CD8-positive, alpha-beta memory T cell (primary cell): ENCODE measurements around the gene VDR. TPM values are rescaled to one million over a fixed set of nuclear protein-coding genes. Genes with fewer than 3 reads are reported as not detected.
A peak's percentile ranks its signal among the peaks of the same experiment; 100 is the strongest.

Experiments
- CTCF ChIA-PET: fragments of 350-600 bp; sonication (Branson Sonifier 250); formaldehyde crosslinking; loops from one replicate; lab custom pipeline; 2021; ENCODE audit warnings: antibody characterized with exemption; lab: Charles Lee
- POLR2A ChIA-PET: fragments of 350-600 bp; sonication (Branson Sonifier 250); formaldehyde crosslinking; loops from one replicate; lab custom pipeline; 2021; ENCODE audit warnings: antibody characterized with exemption; lab: Charles Lee
- DNase-seq, 5 donors: peaks; one replicate each; pipeline versions ENCODE4 v3.0.0 to v3.0.0-alpha.2; 2020 to 2022; ENCODE audit warnings: mixed read lengths in 1 of 5
- H3K27ac ChIP-seq: one replicate; pipeline ENCODE4 v1.7.0; 2013; ENCODE audit warnings: low read depth, mild to moderate bottlenecking, low read length, moderate library complexity
- H3K27me3 ChIP-seq: 2 replicates; pipeline ENCODE4 v1.7.0; 2013; ENCODE audit warnings: low read length, mild to moderate bottlenecking; ENCODE audit not compliant: insufficient read depth, poor library complexity, severe bottlenecking
- H3K36me3 ChIP-seq: 2 replicates; pipeline ENCODE4 v1.7.0; 2013; ENCODE audit warnings: mild to moderate bottlenecking, low read length, moderate library complexity; ENCODE audit not compliant: insufficient read depth
- H3K4me1 ChIP-seq: 2 replicates; pipeline ENCODE4 v1.7.0; 2013; ENCODE audit warnings: mild to moderate bottlenecking, low read length, moderate library complexity; ENCODE audit not compliant: insufficient read depth
- H3K4me3 ChIP-seq: 2 replicates; pipeline ENCODE4 v1.7.0; 2013; ENCODE audit warnings: mild to moderate bottlenecking, low read length
- H3K9me3 ChIP-seq: 2 replicates; pipeline ENCODE4 v1.7.0; 2013; ENCODE audit warnings: mild to moderate bottlenecking, low read length
- H3K27ac Mint-ChIP-seq, 8 donors: one replicate each; pipeline ENCODE4 v1.8.0; 2020 to 2021; ENCODE audit warnings: mixed read lengths in 8 of 8, mild to moderate bottlenecking in 6 of 8, inconsistent platforms in 3 of 8, moderate library complexity in 3 of 8
- H3K27me3 Mint-ChIP-seq, 2 donors: one replicate each; pipeline ENCODE4 v1.8.0; 2020 to 2021; ENCODE audit warnings: mixed read lengths in 2 of 2, mild to moderate bottlenecking in 1 of 2, moderate library complexity in 1 of 2
- H3K36me3 Mint-ChIP-seq, 3 donors: one replicate each; pipeline ENCODE4 v1.8.0; 2020 to 2021; ENCODE audit warnings: mixed read lengths in 3 of 3, inconsistent platforms in 1 of 3, mild to moderate bottlenecking in 1 of 3
- H3K4me1 Mint-ChIP-seq, 3 donors: one replicate each; pipeline ENCODE4 v1.8.0; 2020 to 2021; ENCODE audit warnings: mixed read lengths in 3 of 3, inconsistent platforms in 1 of 3, mild to moderate bottlenecking in 1 of 3
- H3K4me3 Mint-ChIP-seq, 7 donors: one replicate each; pipeline ENCODE4 v1.8.0; 2020 to 2021; ENCODE audit warnings: mixed read lengths in 7 of 7, mild to moderate bottlenecking in 6 of 7, moderate library complexity in 4 of 7, inconsistent platforms in 2 of 7
- H3K9me3 Mint-ChIP-seq, 5 donors: one replicate each; pipeline ENCODE4 v1.8.0; 2020 to 2022; ENCODE audit warnings: mixed read lengths in 5 of 5, mild to moderate bottlenecking in 3 of 5, moderate library complexity in 2 of 5, inconsistent platforms in 1 of 5
- polyA plus RNA-seq: library from polyadenylated mRNA; unstranded; fragments of 300-500 nt; fragmentation: Illumina TruSeq; gene quantifications from one replicate; pipeline ENCODE4 v1.2.3, GENCODE V29; 2021
- total RNA-seq, 2 experiments: library from RNA; stranded (reverse); gene quantifications; one replicate each; pipeline ENCODE4 v1.2.3, GENCODE V29; 2021

VDR gene
- total and polyA plus RNA-seq, 3 experiments from 2014 or later = 0.54 to 83.4 (median 79.6) TPM

GRCh38 chr12:47903927-47904712 lies 674 bp downstream of the VDR start:
- no peaks in the 10 kb centered on the region for H3K36me3 ChIP-seq
- no peaks in the 10 kb centered on the region for H3K9me3 Mint-ChIP-seq
- peaks cover 54% of the 10 kb centered on the region for H3K4me1 ChIP-seq
- H3K4me1 Mint-ChIP-seq = peaks cover 37 to 60% (median 38%) of the 10 kb centered on the region in 3 donors
- peaks cover 0 to 5% of the 10 kb centered on the region in 2 donors for H3K27me3 Mint-ChIP-seq
- peak overlapping the region in 6 of 8 donors; percentile 9 to 88 (median 33) for H3K27ac Mint-ChIP-seq
- H3K9me3 ChIP-seq = no peaks in the 10 kb centered on the region
- H3K4me3 Mint-ChIP-seq = peak overlapping the region; percentile 82 to 95 (median 87)
- ChIA-PET POLR2A (interaction anchor here (1.0 kb wide), 1 partner anchor 10 kb away, joined by 4 read pairs; no protein-coding TSS in a partner anchor), CTCF (interaction anchor here (1.2 to 1.9 kb wide), 9 partner anchors 8 to 132 kb away, joined by 3 to 9 read pairs (median 5); partner anchors contain the start of genes SLC48A1 and TMEM106C)
- H3K27ac ChIP-seq = no peak overlapping the region
- H3K36me3 Mint-ChIP-seq = no peaks in the 10 kb centered on the region
- H3K4me3 ChIP-seq = peak overlapping the region; percentile 74
- no peaks in the 10 kb centered on the region for H3K27me3 ChIP-seq
- DNase-seq = peak in 4 of 5 donors; percentile 19 to 72 (median 38)

- H3K4me1 ChIP-seq = peaks cover 54% of the 10 kb centered on the region
- H3K27ac ChIP-seq = no peak overlapping the region
- H3K9me3 ChIP-seq = no peaks in the 10 kb centered on the region
- H3K36me3 ChIP-seq = no peaks in the 10 kb centered on the region
- Mint-ChIP-seq H3K36me3 (no peaks in the 10 kb centered on the region), H3K4me1 (peaks cover 37 to 60% (median 38%) of the 10 kb centered on the region in 3 donors), H3K27me3 (peaks cover 0 to 4% of the 10 kb centered on the region in 2 donors), H3K9me3 (no peaks in the 10 kb centered on the region), H3K4me3 (peak overlapping the region in 6 of 7 donors; percentile 82 to 95 (median 86)), H3K27ac (peak overlapping the region in 3 of 8 donors; percentile 5 to 59 (median 16))
- H3K4me3 ChIP-seq = peak overlapping the region; percentile 74
- CTCF ChIA-PET = no interaction called here
- DNase-seq = no peak
- no peaks in the 10 kb centered on the region for H3K27me3 ChIP-seq
- POLR2A ChIA-PET = no interaction called here
Observed at GRCh38 chr12:47903151-47903611, 1.6 kb downstream of the VDR start.

GRCh38 chr12:47902131-47902639 lies 2.6 kb downstream of the VDR start:
- H3K27ac ChIP-seq = no peak overlapping the region
- peaks cover under 1 to 7% of the 10 kb centered on the region in 2 donors for H3K27me3 Mint-ChIP-seq
- ChIA-PET CTCF (interaction anchor here (1.3 kb wide), 1 partner anchor 12 kb away, joined by 3 read pairs; no protein-coding TSS in a partner anchor), POLR2A (no interaction called here)
- no peaks in the 10 kb centered on the region for H3K36me3 Mint-ChIP-seq
- H3K36me3 ChIP-seq = no peaks in the 10 kb centered on the region
- peaks cover 54% of the 10 kb centered on the region for H3K4me1 ChIP-seq
- no peak overlapping the region for H3K27ac Mint-ChIP-seq
- H3K4me3 ChIP-seq = no peak overlapping the region
- no peaks in the 10 kb centered on the region for H3K27me3 ChIP-seq
- DNase-seq = no peak
- H3K9me3 ChIP-seq = no peaks in the 10 kb centered on the region
- peaks cover 37 to 60% (median 38%) of the 10 kb centered on the region in 3 donors for H3K4me1 Mint-ChIP-seq
- H3K9me3 Mint-ChIP-seq = no peaks in the 10 kb centered on the region
- H3K4me3 Mint-ChIP-seq = peak overlapping the region in 1 of 7 donors; percentile 37

GRCh38 chr12:47901718-47902093 lies 3.1 kb downstream of the VDR start:
- no peak overlapping the region for H3K27ac Mint-ChIP-seq
- H3K27me3 ChIP-seq = no peaks in the 10 kb centered on the region
- H3K27ac ChIP-seq = no peak overlapping the region
- ChIA-PET CTCF (interaction anchor here (1.3 kb wide), 1 partner anchor 12 kb away, joined by 3 read pairs; no protein-coding TSS in a partner anchor), POLR2A (no interaction called here)
- H3K4me1 Mint-ChIP-seq = peaks cover 37 to 60% (median 38%) of the 10 kb centered on the region in 3 donors
- H3K9me3 Mint-ChIP-seq = no peaks in the 10 kb centered on the region
- peaks cover 3 to 6% of the 10 kb centered on the region in 2 donors for H3K27me3 Mint-ChIP-seq
- DNase-seq = no peak
- no peaks in the 10 kb centered on the region for H3K9me3 ChIP-seq
- no peaks in the 10 kb centered on the region for H3K36me3 ChIP-seq
- no peak overlapping the region for H3K4me3 Mint-ChIP-seq
- H3K4me3 ChIP-seq = no peak overlapping the region
- no peaks in the 10 kb centered on the region for H3K36me3 Mint-ChIP-seq
- H3K4me1 ChIP-seq = peaks cover 54% of the 10 kb centered on the region

- Mint-ChIP-seq H3K27ac (no peak overlapping the region), H3K9me3 (no peaks in the 10 kb centered on the region), H3K4me3 (peak overlapping the region in 3 of 7 donors; percentile 2 to 56 (median 28)), H3K36me3 (no peaks in the 10 kb centered on the region), H3K27me3 (peaks cover 3 to 6% of the 10 kb centered on the region in 2 donors), H3K4me1 (peaks cover 37 to 60% (median 38%) of the 10 kb centered on the region in 3 donors)
- Histone ChIP-seq H3K9me3 (no peaks in the 10 kb centered on the region), H3K27ac (no peak overlapping the region), H3K36me3 (no peaks in the 10 kb centered on the region), H3K4me1 (peaks cover 54% of the 10 kb centered on the region), H3K4me3 (no peak overlapping the region), H3K27me3 (no peaks in the 10 kb centered on the region)
- POLR2A ChIA-PET = no interaction called here
- DNase-seq = no peak
- CTCF ChIA-PET = interaction anchor here (1.3 kb wide), 1 partner anchor 13 kb away, joined by 3 read pairs; no protein-coding TSS in a partner anchor
Observed at GRCh38 chr12:47901063-47901717, 3.6 kb downstream of the VDR start.

GRCh38 chr12:47900131-47901062 lies 4.4 kb downstream of the VDR start:
- no peaks in the 10 kb centered on the region for H3K36me3 Mint-ChIP-seq

GRCh38 chr12:47899466-47899865 lies 5.3 kb downstream of the VDR start:
- Histone ChIP-seq H3K9me3 (no peaks in the 10 kb centered on the region), H3K36me3 (no peaks in the 10 kb centered on the region), H3K27me3 (no peaks in the 10 kb centered on the region), H3K4me3 (no peak overlapping the region), H3K4me1 (peaks cover 48% of the 10 kb centered on the region), H3K27ac (no peak overlapping the region)
- POLR2A ChIA-PET = no interaction called here
- DNase-seq = no peak
- H3K9me3 Mint-ChIP-seq = no peaks in the 10 kb centered on the region
- CTCF ChIA-PET = interaction anchor here (0.6 to 1.2 kb wide), 2 partner anchors 8 to 64 kb away, joined by 3 read pairs; partner anchors contain the start of gene TMEM106C
- no peaks in the 10 kb centered on the region for H3K36me3 Mint-ChIP-seq
- H3K4me3 Mint-ChIP-seq = no peak overlapping the region
- peaks cover 33 to 49% (median 35%) of the 10 kb centered on the region in 3 donors for H3K4me1 Mint-ChIP-seq
- no peak overlapping the region for H3K27ac Mint-ChIP-seq
- peaks cover 8 to 10% of the 10 kb centered on the region in 2 donors for H3K27me3 Mint-ChIP-seq

More at GRCh38 chr12:47900131-47901062, 4.4 kb downstream of the VDR start:
- DNase-seq = no peak
- peaks cover 51% of the 10 kb centered on the region for H3K4me1 ChIP-seq
- H3K27ac Mint-ChIP-seq = no peak overlapping the region
- ChIA-PET CTCF (interaction anchor here (1.2 to 1.3 kb wide), 2 partner anchors 9 to 14 kb away, joined by 3 read pairs; no protein-coding TSS in a partner anchor), POLR2A (no interaction called here)
- no peaks in the 10 kb centered on the region for H3K9me3 Mint-ChIP-seq
- no peaks in the 10 kb centered on the region for H3K27me3 ChIP-seq
- H3K27me3 Mint-ChIP-seq = peaks cover 6 to 8% of the 10 kb centered on the region in 2 donors
- peaks cover 37 to 55% (median 38%) of the 10 kb centered on the region in 3 donors for H3K4me1 Mint-ChIP-seq
- H3K36me3 ChIP-seq = no peaks in the 10 kb centered on the region
- H3K27ac ChIP-seq = no peak overlapping the region
- no peaks in the 10 kb centered on the region for H3K9me3 ChIP-seq
- H3K4me3 ChIP-seq = no peak overlapping the region
- peak overlapping the region in 2 of 7 donors; percentile 2 to 28 for H3K4me3 Mint-ChIP-seq
